ENCODE data around the gene TNS3.

GRCh38 chr7:47333959-47334358 is 248.0 kb downstream of the TNS3 start:
- TF ChIP-seq CTCF (IDR thresholded peaks at IDR 0.05; ENCODE audit: insufficient read depth, low read depth, low read length) = no peak
- no peak for TF ChIP-seq EZH2 (IDR thresholded peaks at IDR 0.05; ENCODE audit: insufficient read depth, low read length)
